Stimulated activated CD8-positive, alpha-beta memory T cell treated with anti-CD3 and anti-CD28 coated beads, Interleukin-12 subunit alpha, Interleukin-12 subunit beta, amount 100 ng/mL, for 1 hour (primary cell): ENCODE results near the gene CSDE1.
"Not testable (repeated sequence)": the region's sequence is repeated elsewhere in the genome, so short reads cannot be mapped to it uniquely, and the experiment has no call there.

ENCODE experiments used
- DNase-seq: peaks from one replicate; pipeline ENCODE4 v3.0.0-alpha.2; 2020; ENCODE audit warnings: low read depth

The CSDE1 gene

GRCh38 chr1:114757455-114758255 lies at the start of gene CSDE1:
Gene CSDE1, minus strand, starts transcription at chr1:114757984. Its CDS starts 18,094 bp downstream, at chr1:114739890.
- peak; percentile 96 for DNase-seq

DNA sequence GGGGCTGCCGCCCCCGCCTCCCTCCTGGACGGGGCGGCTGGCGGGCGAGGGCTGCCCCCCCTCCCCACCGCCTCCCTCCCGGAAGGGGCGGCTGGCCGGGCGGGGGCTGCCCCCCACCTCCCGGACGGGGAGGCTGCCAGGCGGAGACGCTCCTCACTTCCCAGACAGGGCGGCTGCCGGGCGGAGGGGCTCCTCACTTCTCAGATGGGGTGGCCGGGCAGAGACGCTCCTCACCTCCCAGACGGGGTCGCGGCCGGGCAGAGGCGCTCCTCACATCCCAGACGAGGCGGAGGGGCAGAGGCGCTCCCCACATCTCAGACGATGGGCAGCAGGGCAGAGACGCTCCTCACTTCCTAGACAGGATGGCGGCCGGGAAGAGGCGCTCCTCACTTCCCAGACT lies 46.7 kb upstream of the CSDE1 start:
- not testable (repeated sequence) for DNase-seq

DNA sequence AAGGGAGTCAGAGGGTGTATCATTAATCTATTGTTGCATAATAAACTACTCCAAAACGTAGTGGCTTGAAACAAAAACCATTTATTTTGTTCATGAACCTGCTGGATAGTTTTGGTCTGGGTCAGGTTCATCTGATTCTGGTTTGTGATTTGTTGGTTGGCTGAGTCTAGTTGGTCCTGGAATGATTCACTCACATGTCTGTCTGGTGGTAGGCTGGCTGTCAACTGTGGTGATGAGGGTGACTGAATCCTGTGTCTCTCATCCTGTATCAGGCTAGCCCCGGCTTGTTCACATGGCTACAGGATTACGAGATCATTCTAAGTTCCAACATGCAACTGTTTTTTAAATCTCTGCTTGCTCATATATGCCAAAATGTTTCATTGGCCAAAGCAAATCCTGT lies 45.2 kb upstream of the CSDE1 start:
- no peak for DNase-seq

DNA sequence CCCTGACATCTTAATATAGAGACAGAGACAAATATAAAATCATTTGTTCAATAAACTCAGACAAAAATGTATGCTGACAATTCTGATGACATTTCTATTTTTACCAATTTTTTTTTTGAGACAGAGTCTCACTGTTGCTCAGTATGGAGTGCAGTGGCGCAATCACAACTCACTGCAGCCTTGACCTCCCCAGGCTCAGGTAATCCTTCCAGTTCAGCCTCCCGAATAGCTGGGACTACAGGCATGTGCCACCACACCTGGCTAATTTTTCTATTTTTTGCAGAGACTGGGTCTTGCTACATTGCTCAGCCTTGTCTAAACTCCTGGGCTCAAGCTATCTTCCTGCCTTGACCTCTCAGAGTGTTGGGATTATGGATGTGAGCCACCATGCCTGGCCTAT lies 36.3 kb upstream of the CSDE1 start:
- DNase-seq: no peak

DNA sequence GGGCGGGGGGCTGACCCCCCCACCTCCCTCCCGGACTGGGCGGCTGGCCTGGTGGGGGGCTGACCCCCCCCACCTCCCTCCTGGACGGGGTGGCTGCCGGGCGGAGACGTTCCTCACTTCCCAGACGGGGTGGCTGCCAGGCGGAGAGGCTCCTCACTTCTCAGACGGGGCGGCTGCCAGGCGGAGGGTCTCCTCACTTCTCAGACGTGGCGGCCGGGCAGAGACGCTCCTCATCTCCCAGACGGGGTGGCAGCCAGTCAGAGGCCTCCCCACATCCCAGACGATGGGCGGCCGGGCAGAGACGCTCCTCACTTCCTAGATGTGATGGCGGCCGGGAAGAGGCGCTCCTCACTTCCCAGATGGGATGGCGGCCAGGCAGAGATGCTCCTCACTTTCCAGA lies 32.8 kb upstream of the CSDE1 start:
- DNase-seq: not testable (repeated sequence)

GRCh38 chr1:114786440-114786839 lies 28.7 kb upstream of the CSDE1 start:
- DNase-seq: not testable (repeated sequence)

- no peak for DNase-seq
Observed at GRCh38 chr1:114782476-114782875, 24.7 kb upstream of the CSDE1 start.

- peak; percentile 88 for DNase-seq
Observed at GRCh38 chr1:114780344-114781226, 22.8 kb upstream of the CSDE1 start, which contains the start of gene SIKE1. Gene SIKE1, minus strand, starts transcription at chr1:114780685. Its CDS starts 78 bp downstream, at chr1:114780607.

- DNase-seq: no peak
Observed at GRCh38 chr1:114779722-114780121, 21.9 kb upstream of the CSDE1 start.

DNA sequence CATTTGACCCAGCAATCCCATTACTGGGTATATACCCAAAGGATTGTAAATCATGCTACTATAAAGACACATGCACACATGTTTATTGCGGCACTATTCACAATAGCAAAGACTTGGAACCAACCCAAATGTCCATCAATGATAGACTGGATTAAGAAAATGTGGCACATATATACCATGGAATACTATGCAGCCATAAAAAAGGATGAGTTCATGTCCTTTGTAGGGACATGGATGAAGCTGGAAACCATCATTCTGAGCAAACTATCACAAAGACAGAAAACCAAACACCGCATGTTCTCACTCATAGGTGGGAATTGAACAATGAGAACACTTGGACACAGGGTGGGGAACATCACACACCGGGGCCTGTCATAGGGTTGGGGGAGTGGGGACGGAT lies 18.9 kb upstream of the CSDE1 start:
- not testable (repeated sequence) for DNase-seq

DNA sequence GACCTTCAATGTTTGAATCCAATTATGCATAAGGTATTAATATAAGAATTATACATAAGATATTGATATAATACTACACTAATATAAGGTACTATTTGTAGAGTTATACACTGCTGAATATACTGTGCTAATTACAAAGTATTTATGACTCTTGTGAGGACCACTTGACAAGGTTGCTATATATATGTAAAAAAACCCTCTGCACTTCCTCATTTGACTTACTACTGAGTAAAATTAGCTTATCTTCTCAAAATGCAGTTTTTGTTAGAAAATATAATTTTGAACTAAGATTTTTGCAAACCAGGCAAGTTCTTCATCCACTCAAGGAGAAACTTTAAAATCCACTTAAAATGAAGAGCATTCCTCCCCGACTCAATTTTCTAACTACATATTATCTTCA lies 14.2 kb upstream of the CSDE1 start:
- no peak for DNase-seq

GRCh38 chr1:114770989-114771388 lies 13.2 kb upstream of the CSDE1 start:
- DNase-seq: no peak

- no peak for DNase-seq
Observed at GRCh38 chr1:114764689-114765088, 6.9 kb upstream of the CSDE1 start.

GRCh38 chr1:114758256-114758832 lies 560 bp upstream of the CSDE1 start:
- no peak for DNase-seq

GRCh38 chr1:114756949-114757454 lies 782 bp downstream of the CSDE1 start:
- no peak for DNase-seq

DNA sequence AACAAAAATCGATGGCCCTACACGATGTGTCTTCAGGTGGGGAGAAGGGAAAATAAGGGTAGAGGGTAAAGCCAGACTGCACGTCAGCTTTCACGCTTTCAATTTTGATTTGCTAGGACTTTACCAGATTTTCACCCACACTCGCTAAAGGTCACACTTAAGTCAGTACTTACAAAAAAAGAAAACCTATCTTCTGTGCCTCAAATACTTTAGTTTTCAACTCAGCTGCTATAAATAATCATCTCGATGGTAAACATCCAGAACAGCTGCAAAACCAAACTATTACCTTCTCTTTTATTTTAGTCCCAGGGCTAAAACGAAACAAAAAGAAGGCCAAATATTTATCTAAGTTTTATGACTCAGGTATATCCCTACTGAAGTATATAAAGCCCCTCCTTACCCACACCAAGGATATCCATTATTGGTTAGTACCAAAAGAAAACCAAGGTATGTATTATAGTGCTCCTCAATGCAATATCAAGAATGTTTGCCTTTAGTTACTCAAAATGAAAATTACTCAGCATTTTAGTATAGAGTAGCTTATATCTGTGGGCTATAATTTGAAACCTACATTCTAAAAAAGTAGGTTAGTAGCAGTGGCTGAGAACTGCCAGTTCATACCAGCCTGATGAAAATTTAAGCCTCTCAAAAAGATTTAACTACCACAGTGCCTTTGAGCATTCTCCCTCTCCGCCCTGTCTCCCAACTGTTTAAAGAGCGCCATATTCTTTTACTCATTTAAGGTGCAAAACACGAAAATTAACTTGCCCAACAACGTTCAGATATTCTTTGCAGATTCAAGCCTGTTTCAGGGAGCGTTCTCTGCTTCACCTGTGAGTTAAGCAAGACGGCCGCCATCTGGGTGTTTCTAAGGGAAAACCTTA lies 1.5 kb downstream of the CSDE1 start:
- no peak for DNase-seq

- DNase-seq: no peak
Observed at GRCh38 chr1:114755006-114755931, 2.5 kb downstream of the CSDE1 start.

DNA sequence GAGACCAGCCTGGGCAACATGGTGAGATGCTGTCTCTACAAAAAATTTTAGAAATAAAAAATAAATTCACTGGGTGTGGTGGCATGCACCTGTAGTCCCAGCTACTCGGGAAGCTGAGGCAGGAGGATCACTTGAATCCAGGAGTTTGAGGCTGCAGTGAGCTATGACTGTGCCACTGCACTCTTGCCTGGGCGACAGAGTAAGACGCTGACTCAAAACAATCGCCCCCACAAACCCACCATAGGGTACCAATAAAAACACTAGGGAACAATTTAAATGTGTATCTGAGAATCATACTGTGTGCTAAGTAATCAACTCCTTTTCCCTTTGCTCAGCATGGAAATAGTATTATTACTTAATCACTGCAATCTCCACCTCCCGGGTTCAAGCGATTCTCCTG lies 4.1 kb downstream of the CSDE1 start:
- DNase-seq: not testable (repeated sequence)

DNA sequence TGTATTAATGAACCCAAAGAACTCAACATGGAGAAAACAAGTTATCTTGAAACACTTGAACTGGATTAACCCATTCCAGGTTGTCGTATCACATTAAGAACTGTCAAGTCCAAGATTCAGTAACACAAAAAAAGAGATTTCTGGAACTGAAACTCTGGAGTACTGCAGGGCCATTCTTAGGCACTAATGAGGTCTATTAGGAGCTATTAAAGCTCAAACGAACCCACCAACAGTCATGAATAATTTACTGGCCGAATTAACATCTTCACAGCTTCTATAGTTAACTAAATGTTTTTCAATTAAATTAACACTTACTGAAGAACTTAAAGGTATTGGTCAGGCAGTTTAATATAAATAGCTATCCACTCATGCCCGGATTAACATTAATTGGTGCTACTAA lies 4.6 kb downstream of the CSDE1 start:
- DNase-seq: no peak

- DNase-seq: no peak
Observed at GRCh38 chr1:114750780-114751179, 7.0 kb downstream of the CSDE1 start.
